NCI-H128 (cell line): ENCODE measurements around the gene AGAP1.

Experiments used
- DNase-seq: peaks from one replicate; lab custom pipeline; 2025; ENCODE audit not compliant: unreplicated experiment; lab: John Stamatoyannopoulos, UW

The AGAP1 gene

GRCh38 chr2:235784788-235785187 lies 290.9 kb downstream of the AGAP1 start:
- DNase-seq, result no peak

DNA sequence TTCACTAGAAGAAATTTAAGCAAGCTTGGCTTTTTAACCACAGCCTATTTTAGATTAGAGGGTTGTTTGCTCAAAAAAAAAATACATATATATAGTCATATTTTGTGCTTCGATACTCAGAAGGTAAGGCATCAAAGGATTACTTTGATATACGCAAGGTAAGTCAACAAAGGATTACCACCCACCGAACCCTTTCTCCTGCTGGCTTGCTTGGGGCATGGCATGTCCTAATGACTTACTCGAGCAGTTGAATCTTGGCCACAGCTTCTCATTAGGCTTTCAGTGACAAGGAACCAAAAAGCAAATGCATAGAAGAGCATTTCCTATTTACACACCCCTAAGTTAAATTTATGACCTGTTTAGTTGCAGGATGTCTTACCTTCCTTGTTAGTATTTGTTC lies 295.7 kb downstream of the AGAP1 start:
- no peak for DNase-seq

DNA sequence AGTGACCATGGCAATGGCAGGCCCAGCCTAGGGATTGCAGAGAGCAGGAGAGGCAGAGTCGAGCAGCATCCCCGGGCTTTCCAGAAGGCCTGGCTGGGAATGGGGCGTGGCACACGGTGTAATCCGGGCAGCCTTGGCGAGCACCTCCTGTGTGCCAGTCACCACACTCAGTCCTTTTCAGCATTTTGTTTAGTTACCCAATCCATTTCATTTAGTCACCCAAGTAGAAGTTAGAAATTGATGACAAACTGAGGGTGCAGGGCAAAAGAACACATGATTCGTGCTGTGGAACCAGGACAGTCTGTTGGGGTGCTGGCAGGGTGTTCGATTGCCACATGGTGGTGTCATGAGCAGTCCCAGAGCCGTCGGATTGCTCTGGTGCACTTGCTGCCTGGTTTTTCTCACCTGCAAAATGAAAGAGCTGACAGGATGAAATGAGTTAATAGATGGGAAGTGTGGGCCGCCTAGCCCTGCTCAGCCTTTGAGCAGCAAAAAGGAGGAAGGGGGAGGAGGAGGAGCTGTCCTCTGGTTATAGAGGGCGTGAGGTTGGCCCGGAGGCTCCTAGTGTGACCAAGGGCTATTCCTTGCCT lies 299.4 kb downstream of the AGAP1 start:
- no peak for DNase-seq

GRCh38 chr2:235799281-235799680 lies 305.4 kb downstream of the AGAP1 start:
- DNase-seq, result no peak

- no peak for DNase-seq
Measured at GRCh38 chr2:235802542-235802941, 308.7 kb downstream of the AGAP1 start.

- no peak for DNase-seq
Measured at GRCh38 chr2:235803028-235803427, 309.2 kb downstream of the AGAP1 start.

DNA sequence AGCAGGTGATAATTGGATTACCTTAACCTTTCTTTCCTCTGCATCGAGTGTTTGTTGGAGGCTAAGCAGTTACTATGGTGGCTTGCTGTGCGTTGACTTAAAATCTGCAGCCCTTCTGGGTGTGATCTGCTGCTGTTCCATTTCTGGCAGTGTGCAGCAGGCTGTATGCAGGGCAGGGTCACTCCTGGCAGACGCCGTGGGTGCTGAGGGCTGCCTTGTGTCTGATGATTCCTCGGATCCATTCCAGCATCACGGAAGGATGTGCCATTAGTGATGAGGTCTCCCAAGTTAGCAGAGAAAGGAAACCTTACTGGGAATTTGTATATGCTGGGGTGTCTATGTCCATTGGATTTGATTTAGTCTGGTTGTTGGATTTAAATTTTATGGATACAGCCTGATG lies 310.8 kb downstream of the AGAP1 start:
- no peak for DNase-seq

GRCh38 chr2:235806986-235807750 lies 313.3 kb downstream of the AGAP1 start:
- DNase-seq, result no peak

GRCh38 chr2:235808366-235808765 lies 314.5 kb downstream of the AGAP1 start:
- DNase-seq, result no peak

- no peak for DNase-seq
Measured at GRCh38 chr2:235810252-235810651, 316.4 kb downstream of the AGAP1 start.

- no peak for DNase-seq
Measured at GRCh38 chr2:235810846-235811245, 317.0 kb downstream of the AGAP1 start.

- DNase-seq, result no peak
Measured at GRCh38 chr2:235811446-235812184, 317.8 kb downstream of the AGAP1 start.

DNA sequence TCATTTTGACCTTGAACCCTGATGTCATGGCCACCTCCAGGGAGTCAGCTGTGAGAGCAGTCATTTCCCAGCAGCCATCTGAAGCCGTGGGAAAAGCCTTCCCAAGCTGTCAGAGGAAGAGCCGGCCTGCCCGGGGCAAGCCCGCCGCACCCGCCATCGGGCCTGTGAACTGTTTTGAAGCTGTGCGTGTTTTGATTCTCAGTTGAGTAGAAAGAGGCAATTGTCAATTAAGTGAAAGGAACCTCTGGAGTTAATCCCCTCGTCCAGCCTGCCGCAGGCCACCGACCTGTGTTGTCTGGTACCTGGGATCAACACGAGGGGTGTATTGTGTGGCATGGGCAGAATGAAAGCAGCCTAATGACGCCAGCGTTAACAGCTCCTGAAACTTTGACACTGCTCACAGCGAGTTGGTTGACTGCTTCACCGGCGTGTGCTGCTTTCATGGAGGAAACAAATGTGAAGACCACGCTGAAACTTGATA lies 318.4 kb downstream of the AGAP1 start:
- DNase-seq, result no peak

DNA sequence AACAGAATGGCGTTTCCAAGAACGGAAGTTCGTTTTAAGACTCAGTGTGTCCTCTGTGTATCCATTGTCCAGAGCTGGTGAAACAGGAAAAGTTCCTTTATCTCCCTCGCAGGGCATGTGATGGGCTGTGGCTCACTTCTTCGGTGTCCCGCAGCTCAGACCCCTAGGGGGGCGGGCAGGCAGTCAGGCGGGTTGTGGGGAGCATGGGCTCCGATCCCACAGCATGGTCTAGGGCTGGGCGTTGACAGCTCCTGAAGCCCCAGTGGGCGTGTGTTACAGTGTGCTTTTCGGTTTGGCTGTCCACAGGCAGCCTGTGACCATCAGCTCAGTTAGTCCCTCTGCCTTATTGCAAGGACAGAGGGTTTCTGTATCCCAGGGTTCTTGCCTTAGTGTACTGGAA lies 319.6 kb downstream of the AGAP1 start:
- no peak for DNase-seq

- no peak for DNase-seq
Measured at GRCh38 chr2:235820571-235820970, 326.7 kb downstream of the AGAP1 start.

- DNase-seq, result no peak
Measured at GRCh38 chr2:235824331-235824730, 330.5 kb downstream of the AGAP1 start.

DNA sequence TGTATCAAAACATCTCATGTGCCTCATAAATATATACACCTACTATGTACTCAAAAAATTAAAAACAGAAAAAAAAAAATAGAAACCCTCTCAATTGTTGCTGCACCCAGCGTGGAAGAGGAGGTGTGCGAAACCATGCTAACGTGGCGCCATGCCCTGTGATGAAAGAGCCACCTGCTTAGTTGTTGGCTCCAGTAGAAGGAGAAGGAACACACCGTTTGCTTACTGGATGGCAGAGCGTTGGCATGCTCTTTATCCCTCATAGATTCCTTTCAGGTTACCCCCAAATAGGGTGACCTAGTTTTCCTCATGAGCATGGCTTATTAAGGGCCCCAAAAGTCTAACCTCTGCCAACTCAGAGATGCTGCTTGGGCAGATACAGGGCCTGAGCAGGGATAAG lies 332.1 kb downstream of the AGAP1 start:
- no peak for DNase-seq

DNA sequence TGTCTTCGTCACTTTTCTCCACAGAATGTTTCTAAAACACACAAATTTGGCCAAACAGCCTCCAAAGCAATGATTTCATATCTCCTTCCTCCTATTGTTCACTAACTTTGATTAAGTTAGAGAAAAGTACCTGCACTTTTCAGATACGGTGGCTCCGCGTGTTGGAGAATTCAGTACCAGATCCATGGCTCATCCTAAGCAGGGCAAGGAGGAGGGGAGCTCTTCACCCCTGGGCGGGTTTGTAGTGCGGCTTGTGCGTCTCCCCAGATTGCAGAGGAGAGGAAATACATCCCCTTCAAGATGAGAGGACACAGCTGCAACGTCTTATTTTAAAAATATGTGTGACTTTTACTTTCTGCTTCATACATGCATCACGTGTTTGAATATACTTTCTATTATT lies 333.0 kb downstream of the AGAP1 start:
- no peak for DNase-seq

GRCh38 chr2:235827585-235827992 lies 333.7 kb downstream of the AGAP1 start:
- DNase-seq, result no peak

GRCh38 chr2:235829726-235830125 lies 335.9 kb downstream of the AGAP1 start:
- DNase-seq, result no peak

DNA sequence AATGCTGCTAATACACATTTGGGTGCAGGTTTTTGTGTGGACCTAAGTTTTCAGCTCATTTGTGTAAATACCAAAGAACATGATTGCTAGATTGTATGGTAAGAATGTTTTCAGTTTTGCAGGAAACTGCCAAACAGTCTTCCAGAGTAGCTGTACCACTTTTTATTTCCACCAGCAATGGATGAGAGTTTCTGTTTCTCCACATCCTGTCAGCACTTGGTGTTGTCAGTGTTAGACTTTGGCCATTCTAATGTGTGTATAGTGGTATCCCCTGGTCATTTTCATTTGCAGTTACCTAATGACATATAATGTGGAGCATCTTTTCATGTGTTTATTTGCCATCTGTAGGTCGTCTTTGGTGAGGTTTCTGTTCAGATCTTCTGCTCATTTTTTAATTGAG lies 337.9 kb downstream of the AGAP1 start:
- no peak for DNase-seq

- DNase-seq, result no peak
Measured at GRCh38 chr2:235832941-235833340, 339.1 kb downstream of the AGAP1 start.
